ENCODE measurements around the gene CCDC138. TPM values are rescaled to one million over a fixed set of nuclear protein-coding genes. Genes with fewer than 3 reads are reported as not detected.

CCDC138 gene
- total RNA-seq, 1 donor from 2014 or later, result 3.8 TPM

DNA sequence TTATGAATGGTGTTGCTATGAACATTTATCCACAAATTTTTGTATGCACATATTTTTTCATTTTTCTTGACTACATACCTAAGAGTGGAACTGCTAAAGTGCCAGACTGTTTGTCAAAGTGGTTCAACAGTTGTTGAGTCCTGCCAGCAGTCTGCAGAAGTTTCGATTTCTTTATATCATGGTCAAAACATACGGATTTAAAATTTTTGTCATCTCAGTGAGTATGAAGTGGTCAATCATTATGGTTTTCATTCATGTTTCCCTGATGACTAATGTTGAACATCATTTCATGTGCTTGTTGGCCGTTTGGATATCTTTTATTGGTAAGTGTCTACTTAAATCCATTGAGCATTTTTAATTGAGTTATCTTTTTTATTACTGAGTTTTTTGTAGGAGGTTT is 39.2 kb downstream of the CCDC138 start:
- DNase-seq (ENCODE audit: low spot score), result no peak

- no peak for DNase-seq (ENCODE audit: low spot score)
These were observed 43.2 kb downstream of the CCDC138 start for GRCh38 chr2:108829578-108830310.

GRCh38 chr2:108833219-108833618 is 46.6 kb downstream of the CCDC138 start:
- DNase-seq (ENCODE audit: low spot score), result no peak

GRCh38 chr2:108834620-108835019 is 48.0 kb downstream of the CCDC138 start:
- no peak for DNase-seq (ENCODE audit: low spot score)

DNA sequence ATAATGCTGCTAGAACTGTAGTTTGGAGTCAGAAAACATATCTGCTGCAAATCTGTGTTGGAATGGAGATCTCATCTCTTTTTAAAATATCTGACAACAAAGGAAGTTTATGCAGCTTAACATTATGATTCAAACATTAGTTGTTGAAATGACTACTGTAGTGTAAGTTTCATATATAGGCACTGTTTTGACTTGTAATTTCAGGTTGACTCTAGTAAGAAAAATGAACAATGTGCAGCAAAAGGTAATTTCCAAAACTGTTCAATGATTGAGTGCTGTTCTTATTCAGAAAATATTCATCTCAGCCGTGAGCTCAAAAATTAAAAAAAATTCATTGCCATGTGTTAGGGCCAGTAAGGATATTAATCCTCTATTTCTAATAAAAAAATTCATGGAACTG is 48.5 kb downstream of the CCDC138 start:
- no peak for DNase-seq (ENCODE audit: low spot score)

DNA sequence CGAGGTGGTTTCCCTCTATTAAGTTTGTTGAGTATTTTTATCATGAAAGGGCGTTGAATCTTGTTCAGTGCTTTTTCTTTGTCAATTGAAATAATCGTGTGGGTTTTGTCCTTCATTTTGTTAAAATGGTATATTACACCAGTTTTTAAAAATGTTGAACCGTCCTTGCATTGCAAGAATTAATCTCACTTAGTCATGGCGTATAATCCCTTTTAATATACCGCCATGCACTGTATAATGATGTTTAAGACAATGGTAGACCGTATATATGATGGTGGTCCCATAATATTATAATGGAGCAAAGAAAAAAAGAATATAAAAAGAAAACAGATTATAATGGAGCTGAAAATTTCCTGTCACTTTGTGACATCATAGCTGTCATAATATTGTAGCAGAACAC is 50.6 kb downstream of the CCDC138 start:
- DNase-seq (ENCODE audit: low spot score), result no peak

GRCh38 chr2:108841506-108841905 is 54.9 kb downstream of the CCDC138 start:
- no peak for DNase-seq (ENCODE audit: low spot score)

- no peak for DNase-seq (ENCODE audit: low spot score)
These were observed 59.4 kb downstream of the CCDC138 start for GRCh38 chr2:108845923-108846322.

GRCh38 chr2:108847000-108847399 is 60.4 kb downstream of the CCDC138 start:
- DNase-seq (ENCODE audit: low spot score), result no peak

DNA sequence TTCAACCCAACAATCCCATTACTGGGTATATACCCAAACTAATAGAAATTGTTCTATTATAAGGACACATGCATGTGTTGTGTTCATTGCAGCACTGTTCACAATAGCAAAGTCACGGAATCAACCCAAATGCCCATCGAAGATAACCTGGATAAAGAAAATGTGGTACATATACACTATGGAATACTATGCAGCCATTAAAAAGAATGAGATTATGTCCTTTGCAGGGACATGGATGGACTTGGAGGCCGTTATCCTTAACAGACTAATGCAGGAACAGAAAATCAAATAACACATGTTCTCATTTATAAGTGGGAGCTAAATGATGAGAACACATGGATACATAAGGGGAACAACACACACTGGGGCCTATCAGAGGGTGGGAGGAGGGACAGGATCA is 65.8 kb downstream of the CCDC138 start:
- DNase-seq (ENCODE audit: low spot score), result no peak

GRCh38 chr2:108853421-108853820 is 66.8 kb downstream of the CCDC138 start:
- no peak for DNase-seq (ENCODE audit: low spot score)

DNA sequence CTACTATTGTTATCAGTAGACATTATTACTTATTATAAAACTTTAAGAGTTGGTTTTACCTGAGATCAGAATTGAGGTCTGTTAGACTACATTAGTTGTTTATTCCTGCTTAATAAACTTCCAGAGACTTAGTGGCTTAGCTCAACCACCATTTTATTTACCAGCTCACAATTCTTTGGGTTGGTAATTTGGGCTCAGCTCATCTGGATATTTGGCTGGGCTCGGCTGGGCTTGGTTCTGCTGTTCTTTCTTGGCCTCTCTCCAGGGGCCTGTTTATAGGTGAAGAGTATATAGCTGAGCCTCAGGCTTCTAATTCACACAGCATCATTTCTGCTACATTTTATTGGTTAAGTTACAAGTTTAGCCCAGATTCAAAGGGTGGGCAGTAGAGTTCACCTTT is 67.9 kb downstream of the CCDC138 start:
- no peak for DNase-seq (ENCODE audit: low spot score)

GRCh38 chr2:108855194-108855593 is 68.6 kb downstream of the CCDC138 start:
- no peak for DNase-seq (ENCODE audit: low spot score)

- DNase-seq (ENCODE audit: low spot score), result no peak
These were observed 72.3 kb downstream of the CCDC138 start for GRCh38 chr2:108858894-108859293.

GRCh38 chr2:108866041-108866440 is 79.5 kb downstream of the CCDC138 start:
- DNase-seq (ENCODE audit: low spot score), result no peak

DNA sequence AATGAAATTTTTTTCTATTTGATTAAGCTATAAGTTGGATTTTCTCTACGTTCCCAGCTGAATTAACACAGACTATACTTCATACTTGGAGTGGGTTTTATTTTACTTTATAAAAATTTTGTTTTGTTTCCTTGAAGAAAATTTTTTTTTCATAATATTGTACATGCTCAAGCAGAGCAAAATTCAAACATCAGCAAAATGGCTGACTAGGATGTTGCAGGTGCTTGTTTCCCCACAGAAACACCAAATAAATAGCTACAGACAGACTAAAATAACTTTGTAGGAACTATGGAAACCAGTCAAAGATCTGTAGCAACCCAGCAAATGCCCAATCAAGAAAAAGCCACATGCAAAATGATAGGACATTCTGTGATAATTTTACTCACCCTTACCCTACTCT is 82.3 kb downstream of the CCDC138 start:
- no peak for DNase-seq (ENCODE audit: low spot score)

GRCh38 chr2:108869542-108869941 is 83.0 kb downstream of the CCDC138 start:
- no peak for DNase-seq (ENCODE audit: low spot score)

DNA sequence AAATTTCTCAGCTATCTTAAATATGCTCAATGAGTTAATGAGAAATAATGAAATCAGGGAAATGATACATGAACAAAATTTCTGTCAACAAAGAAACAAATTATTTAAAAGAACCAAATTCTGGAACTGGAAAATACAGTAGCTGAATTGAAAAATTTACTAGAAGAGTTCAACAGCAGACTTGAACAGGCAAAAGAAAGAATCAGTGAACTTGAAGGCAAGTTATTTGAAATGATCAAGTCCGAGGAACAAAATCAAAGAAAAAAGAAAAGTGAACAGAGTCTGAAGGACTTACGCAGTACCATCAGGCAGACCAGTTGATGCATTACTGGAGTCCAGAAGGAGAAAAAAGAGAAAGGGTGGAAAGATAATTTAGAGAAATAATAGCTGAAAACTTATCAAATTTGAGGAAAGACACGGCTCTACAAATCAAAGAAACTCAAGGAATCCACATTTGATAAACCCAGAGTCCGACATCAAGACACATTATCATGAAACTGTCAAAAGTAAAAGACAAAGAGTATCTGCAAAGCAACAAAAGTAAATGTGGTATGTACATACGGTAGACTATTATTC is 83.6 kb downstream of the CCDC138 start:
- DNase-seq (ENCODE audit: low spot score), result no peak

DNA sequence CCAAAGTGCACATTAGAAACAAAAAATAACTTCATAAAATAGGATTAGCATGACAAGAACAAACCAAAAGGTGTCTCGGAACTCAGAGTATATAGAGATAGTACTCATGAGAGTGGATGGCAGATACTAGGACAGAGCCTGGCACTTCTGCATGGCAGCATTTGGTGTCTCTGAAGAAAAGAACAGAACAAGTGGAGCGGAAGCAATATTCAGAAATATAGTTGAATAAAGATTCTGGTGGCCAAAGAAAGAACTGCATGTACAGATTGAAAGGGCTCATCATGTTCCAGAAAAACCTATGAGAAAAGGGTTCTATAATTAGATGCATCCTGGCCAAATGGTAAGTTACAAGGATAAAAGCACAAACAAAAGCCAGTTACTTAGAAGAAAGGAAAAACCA is 90.9 kb downstream of the CCDC138 start:
- DNase-seq (ENCODE audit: low spot score), result no peak

DNA sequence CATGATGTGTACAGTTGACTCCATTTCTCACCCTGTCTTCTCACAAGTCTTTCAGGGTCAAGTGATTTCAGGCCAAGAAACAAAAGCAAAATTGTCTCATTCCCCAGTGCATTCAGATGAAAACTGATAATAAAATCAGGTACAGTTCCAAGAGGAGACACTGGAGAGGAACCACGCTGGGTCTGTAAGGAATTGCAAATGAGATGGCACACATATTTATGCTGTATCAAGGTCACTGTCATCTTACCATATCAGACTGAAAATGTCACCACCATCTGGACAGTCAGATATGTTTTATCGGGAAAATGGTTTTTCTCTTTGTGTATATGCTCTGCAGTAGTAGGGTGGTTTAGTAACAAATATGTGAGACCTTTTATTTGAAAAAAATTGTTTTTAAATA is 91.7 kb downstream of the CCDC138 start:
- no peak for DNase-seq (ENCODE audit: low spot score)

DNA sequence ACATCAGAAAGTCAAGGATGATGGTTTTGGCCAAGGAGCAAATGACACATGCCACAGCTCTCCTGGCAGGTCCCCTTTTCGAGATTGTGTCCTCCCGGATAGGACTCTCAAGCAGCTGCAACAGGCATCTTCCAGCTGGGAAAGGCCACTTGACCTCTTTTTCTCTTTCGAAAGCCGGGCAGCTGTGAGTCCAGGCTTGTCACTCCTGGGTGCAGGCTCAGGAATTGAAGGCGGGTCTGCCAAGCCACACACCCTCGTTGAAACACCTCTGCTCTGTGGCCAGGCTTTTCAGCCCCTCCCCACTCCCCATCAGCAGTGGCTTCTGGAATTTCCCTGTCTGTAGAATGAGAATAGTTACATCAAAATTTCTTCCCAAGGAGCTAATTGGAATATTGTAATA is 98.0 kb downstream of the CCDC138 start:
- DNase-seq (ENCODE audit: low spot score), result no peak

GRCh38 chr2:108889907-108890306 is 103.3 kb downstream of the CCDC138 start:
- no peak for DNase-seq (ENCODE audit: low spot score)

GRCh38 chr2:108893277-108893676 is 106.7 kb downstream of the CCDC138 start:
- no peak for DNase-seq (ENCODE audit: low spot score)

Data from mesenteric fat pad (tissue), 1 donor.